ENCODE results near the gene PHF13.

Gene PHF13

GRCh38 chr1:6603238-6603914 is 10.2 kb upstream of the PHF13 start:
- peak overlapping the region; percentile 64 for H3K4me3 ChIP-seq (ENCODE audit: low read depth, low read length)
- TF ChIP-seq CTCF (IDR thresholded peaks at IDR 0.05; ENCODE audit: low read depth, low read length), result no peak
- TF ChIP-seq MYC (IDR thresholded peaks at IDR 0.05; ENCODE audit: low read depth, low read length), result no peak
- TF ChIP-seq POLR2A (IDR thresholded peaks at IDR 0.05; ENCODE audit: extremely low read depth, insufficient read length), result no peak
- peak; percentile 85 for DNase-seq (ENCODE audit: low read depth)

- DNase-seq (ENCODE audit: low read depth), result no peak
- H3K4me3 ChIP-seq (ENCODE audit: low read depth, low read length), result peak overlapping the region; percentile 64
- TF ChIP-seq MYC (IDR thresholded peaks at IDR 0.05; ENCODE audit: low read depth, low read length) (peak; percentile 60), POLR2A (IDR thresholded peaks at IDR 0.05; ENCODE audit: extremely low read depth, insufficient read length) (no peak), CTCF (IDR thresholded peaks at IDR 0.05; ENCODE audit: low read depth, low read length) (no peak)
- TF ChIP-seq, protein P1, sequence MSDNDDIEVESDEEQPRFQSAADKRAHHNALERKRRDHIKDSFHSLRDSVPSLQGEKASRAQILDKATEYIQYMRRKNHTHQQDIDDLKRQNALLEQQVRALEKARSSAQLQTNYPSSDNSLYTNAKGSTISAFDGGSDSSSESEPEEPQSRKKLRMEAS (IDR thresholded peaks at IDR 0.05; ENCODE audit: low read depth, low read length), result peak; percentile 61
Observed at GRCh38 chr1:6603915-6604558, 9.5 kb upstream of the PHF13 start.

DNA sequence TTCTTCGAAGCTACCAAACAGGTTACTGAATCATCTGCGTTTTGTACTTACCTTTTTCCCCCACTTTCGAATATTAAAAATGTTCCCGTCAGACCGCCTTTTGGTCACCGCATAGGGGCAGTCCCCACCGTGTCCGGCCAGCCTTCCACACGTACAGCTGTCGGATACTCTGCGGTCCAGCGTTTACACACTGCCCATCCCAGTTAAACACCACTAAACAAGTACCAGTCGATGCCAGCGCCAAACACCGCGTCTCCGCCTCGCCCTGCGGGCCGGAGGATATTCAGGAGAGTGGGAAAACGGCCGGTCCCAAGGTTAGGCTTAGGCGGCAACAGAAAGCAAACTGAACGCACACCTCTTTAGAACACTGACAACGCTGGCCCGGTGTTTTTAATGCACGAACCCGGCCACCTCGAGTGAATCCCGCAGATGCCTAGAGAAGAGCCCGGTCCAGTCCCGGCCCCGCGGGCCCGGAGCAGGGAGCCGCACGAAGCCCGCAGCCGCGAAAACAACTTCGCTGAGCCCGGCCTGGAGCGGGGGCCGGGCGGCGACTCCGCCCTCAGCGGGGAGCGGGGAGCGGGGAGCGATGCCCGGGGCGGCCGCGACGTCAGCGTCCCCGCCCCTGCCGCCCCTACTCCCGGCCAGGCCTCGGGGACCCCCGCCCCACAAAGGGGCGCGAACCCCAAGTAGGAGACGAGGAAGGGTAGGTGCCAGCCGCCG is 730 bp upstream of the PHF13 start:
- peak overlapping the region; percentile 62 for H3K4me3 ChIP-seq (ENCODE audit: low read depth, low read length)
- TF ChIP-seq POLR2A (IDR thresholded peaks at IDR 0.05; ENCODE audit: extremely low read depth, insufficient read length) (no peak), CTCF (IDR thresholded peaks at IDR 0.05; ENCODE audit: low read depth, low read length) (no peak), MYC (IDR thresholded peaks at IDR 0.05; ENCODE audit: low read depth, low read length) (no peak)
- TF ChIP-seq, protein P1 (IDR thresholded peaks at IDR 0.05; ENCODE audit: low read depth, low read length), result no peak
- DNase-seq (ENCODE audit: low read depth), result no peak

GRCh38 chr1:6614019-6614928 is 743 bp downstream of the PHF13 start:
- peak; percentile 65 for DNase-seq (ENCODE audit: low read depth)
- peak overlapping the region; percentile 57 for H3K4me3 ChIP-seq (ENCODE audit: low read depth, low read length)
- TF ChIP-seq MYC (IDR thresholded peaks at IDR 0.05; ENCODE audit: low read depth, low read length), result no peak
- TF ChIP-seq, protein P1 (IDR thresholded peaks at IDR 0.05; ENCODE audit: low read depth, low read length), result no peak
- TF ChIP-seq POLR2A (IDR thresholded peaks at IDR 0.05; ENCODE audit: extremely low read depth, insufficient read length), result no peak
- no peak for TF ChIP-seq CTCF (IDR thresholded peaks at IDR 0.05; ENCODE audit: low read depth, low read length)

DNA sequence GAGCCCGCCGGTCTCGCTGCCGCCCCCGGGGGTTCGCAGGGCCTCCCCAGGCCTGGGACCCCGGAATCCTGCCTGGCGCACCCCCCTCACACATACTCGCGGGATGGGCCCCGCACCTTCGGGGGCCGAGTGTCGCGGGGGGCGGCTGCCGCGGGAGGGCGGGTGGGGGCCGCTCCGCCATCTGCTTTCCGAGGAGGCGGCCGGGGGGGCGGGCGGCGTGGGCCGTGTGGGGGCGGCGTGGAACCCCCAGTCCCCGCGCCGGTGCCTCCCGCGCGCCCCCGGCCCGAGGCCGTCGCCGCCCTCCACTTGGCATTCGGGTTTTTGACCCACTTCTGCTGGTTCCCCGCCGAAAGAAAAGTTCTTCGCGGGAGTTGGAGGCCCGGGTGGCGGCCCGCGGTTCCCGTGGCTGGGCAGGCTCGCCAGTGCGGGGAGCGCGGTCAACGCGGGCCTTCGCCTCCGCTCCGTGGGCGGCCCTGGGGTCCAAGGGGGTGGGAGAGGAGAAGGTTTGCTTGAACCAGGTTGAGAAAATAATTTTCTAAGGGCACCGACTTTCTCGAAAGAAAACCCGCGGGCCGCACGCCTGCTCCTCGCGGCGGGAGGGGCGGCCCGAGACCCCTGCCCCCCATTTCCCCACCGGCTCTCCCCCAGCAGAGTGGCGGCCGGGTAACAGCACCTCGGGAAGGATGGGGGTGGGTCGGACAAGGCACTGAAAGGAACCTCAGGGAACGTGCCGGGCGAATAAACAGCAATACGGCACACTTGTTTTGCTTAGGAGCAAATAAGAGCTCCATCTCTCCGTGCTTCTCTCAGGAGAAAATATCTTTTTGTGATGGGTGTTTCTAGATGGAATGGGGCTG is 1.6 kb downstream of the PHF13 start:
- DNase-seq (ENCODE audit: low read depth), result no peak
- H3K4me3 ChIP-seq (ENCODE audit: low read depth, low read length), result peak overlapping the region; percentile 32
- TF ChIP-seq MYC (IDR thresholded peaks at IDR 0.05; ENCODE audit: low read depth, low read length) (no peak), POLR2A (IDR thresholded peaks at IDR 0.05; ENCODE audit: extremely low read depth, insufficient read length) (no peak), CTCF (IDR thresholded peaks at IDR 0.05; ENCODE audit: low read depth, low read length) (no peak)
- TF ChIP-seq, protein P1 (IDR thresholded peaks at IDR 0.05; ENCODE audit: low read depth, low read length), result no peak
